CD4-positive, alpha-beta T cell (primary cell): ENCODE results near the gene CIAO2B. TPM values are rescaled to one million over a fixed set of nuclear protein-coding genes. Genes with fewer than 3 reads are reported as not detected.
A peak's percentile ranks its signal among the peaks of the same experiment; 100 is the strongest.

Experiments used
- ATAC-seq: fragments of 200-7000 bp; cut with Tn5 transposase; one replicate; pipeline ENCODE4 v1.10.0; 2022; ENCODE audit warnings: mild to moderate bottlenecking; ENCODE audit not compliant: poor library complexity
- CTCF ChIA-PET: fragments of 350-600 bp; sonication (Branson Sonifier 250); formaldehyde crosslinking; loops from one replicate; lab custom pipeline; 2021; ENCODE audit warnings: antibody characterized with exemption, inconsistent platforms; lab: Charles Lee
- POLR2A ChIA-PET: fragments of 350-600 bp; sonication (Branson Sonifier 250); formaldehyde crosslinking; loops from one replicate; lab custom pipeline; 2021; ENCODE audit warnings: antibody characterized with exemption, inconsistent platforms; lab: Charles Lee
- DNase-seq, 14 experiments: peaks; one replicate each; pipeline ENCODE4 v3.0.0-alpha.2; 2013 to 2020; ENCODE audit warnings: mixed read lengths in 2 of 14
- H3K27ac ChIP-seq, 2 donors: one replicate each; pipeline versions ENCODE4 v1.5.1 to v1.7.0; 2013; ENCODE audit warnings: low read length in 2 of 2, low read depth in 1 of 2, mild to moderate bottlenecking in 1 of 2
- H3K27me3 ChIP-seq, 2 experiments: 1 replicate in 1 of 2; 2 replicates in 1 of 2; pipeline versions ENCODE4 v1.6.1 to v1.7.0; 2013; ENCODE audit warnings: low read length in 2 of 2, control low read depth in 1 of 2, mild to moderate bottlenecking in 1 of 2, moderate library complexity in 1 of 2; ENCODE audit not compliant: insufficient read depth in 2 of 2, control insufficient read depth in 1 of 2
- H3K36me3 ChIP-seq: one replicate; pipeline ENCODE4 v1.6.1; 2013; ENCODE audit warnings: low read length, control low read depth; ENCODE audit not compliant: insufficient read depth
- H3K4me1 ChIP-seq: one replicate; pipeline ENCODE4 v1.6.1; 2013; ENCODE audit warnings: low read length, control low read depth; ENCODE audit not compliant: insufficient read depth
- H3K4me3 ChIP-seq: one replicate; pipeline ENCODE4 v1.5.1; 2013; ENCODE audit warnings: mild to moderate bottlenecking, low read length, moderate library complexity
- H3K9me3 ChIP-seq, 2 experiments: 1 replicate in 1 of 2; 2 replicates in 1 of 2; pipeline versions ENCODE4 v1.6.1 to v1.7.0; 2013; ENCODE audit warnings: low read length in 2 of 2, mild to moderate bottlenecking in 2 of 2, control low read depth in 1 of 2, moderate library complexity in 1 of 2; ENCODE audit not compliant: control insufficient read depth in 1 of 2, insufficient read depth in 1 of 2
- H3K27ac Mint-ChIP-seq: one replicate; pipeline ENCODE4 v1.8.0; 2020; ENCODE audit warnings: mixed read lengths
- H3K27me3 Mint-ChIP-seq: one replicate; pipeline ENCODE4 v1.8.0; 2021; ENCODE audit warnings: mixed read lengths
- H3K36me3 Mint-ChIP-seq: one replicate; pipeline ENCODE4 v1.8.0; 2021; ENCODE audit warnings: low read depth, mixed read lengths
- H3K4me1 Mint-ChIP-seq: one replicate; pipeline ENCODE4 v1.8.0; 2021; ENCODE audit warnings: low read depth, mixed read lengths
- H3K4me3 Mint-ChIP-seq: one replicate; pipeline ENCODE4 v1.8.0; 2020; ENCODE audit warnings: mild to moderate bottlenecking, mixed read lengths
- H3K9me3 Mint-ChIP-seq: one replicate; pipeline ENCODE4 v1.8.0; 2020; ENCODE audit warnings: mixed read lengths
- intact Hi-C, 2 experiments: fragments of 100-400 bp; cut with DNase I in 1 of 2; cut with micrococcal nuclease in 1 of 2; formaldehyde crosslinking; loops; one replicate each; pipeline versions ENCODE4 v1.15.1 to v1.9.0; 2023 to 2025; cut with DNase I, micrococcal nuclease
- polyA plus RNA-seq, 2 donors: library from polyadenylated mRNA; unstranded; fragments of 120-200 nt; gene quantifications; one replicate each; pipeline ENCODE4 v1.2.1, GENCODE V29; 2013
- total RNA-seq, 174 experiments: library from RNA in 2 of 174; stranded (reverse) in 2 of 174; gene quantifications; one replicate each; pipeline ENCODE4 v1.2.3 and lab custom pipeline; 2021 to 2026
- TF ChIP-seq, protein P1 (sequence below): fragments of 200-600 bp; IDR thresholded peaks from one replicate; pipeline ENCODE4 v1.8.0; 2022; ENCODE audit warnings: antibody characterized with exemption, mild to moderate bottlenecking

Gene CIAO2B
- total RNA-seq, result 10 to 100 TPM; 58.6 to 70.4 TPM
- 74.7 TPM for polyA plus RNA-seq (2013, experiment 1 of 2)
- 85.3 TPM for polyA plus RNA-seq (2013, experiment 2 of 2)
- total RNA-seq (lab: John Stamatoyannopoulos, UW), result 18.6 to 102 (median 34.5) reads per million in 172 experiments

DNA sequence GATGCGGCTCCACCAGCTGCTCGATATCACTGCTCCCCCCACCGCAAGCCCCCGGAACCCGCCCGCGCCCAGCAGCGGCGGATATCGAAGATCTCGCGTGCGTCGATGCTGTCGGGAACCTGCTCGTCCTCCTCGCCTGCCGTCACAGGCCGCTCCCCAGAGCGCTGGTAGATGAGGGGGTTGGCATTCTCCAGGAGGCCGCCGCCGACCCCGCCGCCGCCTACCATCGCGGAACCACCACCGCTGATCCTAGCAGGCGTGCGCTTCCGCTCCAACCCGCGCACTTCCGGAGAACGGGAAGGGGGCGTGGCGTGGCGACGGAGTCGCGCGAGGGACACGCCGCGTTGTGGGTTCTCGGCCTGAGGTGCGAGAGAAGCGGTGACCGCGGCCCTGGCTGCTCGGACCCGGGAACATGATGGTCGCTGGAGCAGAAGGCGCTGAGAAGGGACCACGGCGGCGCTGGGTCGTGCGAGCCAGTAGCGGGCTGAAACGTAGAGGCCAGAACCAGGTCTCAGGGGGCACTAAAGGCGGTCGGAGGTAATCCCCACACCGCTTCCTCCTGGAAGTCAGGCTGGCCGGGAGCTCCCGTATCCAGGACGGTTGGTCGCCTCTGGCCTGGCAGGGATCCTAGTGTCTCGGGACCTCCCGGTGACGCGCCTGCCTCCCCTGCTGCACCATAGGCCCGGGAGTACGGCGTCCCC lies at the start of gene CIAO2B:
Gene CIAO2B, minus strand, starts transcription at position 265 of the 701 bp plus-strand sequence. Its CDS starts 38 bp downstream, at position 227.
- peaks cover 48% of the 10 kb centered on the region for H3K4me1 ChIP-seq
- intact Hi-C loops, result loop anchor here in 1 of 2 experiments (5.0 kb wide), 3 partner anchors 52 to 258 kb away; partner anchors contain the start of genes DYNC1LI2, E2F4, EXOC3L1 and PDP2
- CTCF ChIA-PET, result interaction anchor here (1.3 to 1.8 kb wide), 2 partner anchors 39 to 104 kb away, joined by 3 to 4 read pairs; partner anchors contain the start of gene NAE1
- peak within 1 kb of the TSS; percentile 72 to 78 for H3K27ac ChIP-seq
- peak within 1 kb of the TSS; percentile 97 for H3K27ac Mint-ChIP-seq
- H3K9me3 Mint-ChIP-seq, result no peaks in the 10 kb centered on the region
- peak within 1 kb of the TSS; percentile 100 for H3K4me3 ChIP-seq
- H3K27me3 ChIP-seq, result no peaks in the 10 kb centered on the region
- peaks cover 69% of the 10 kb centered on the region for H3K36me3 Mint-ChIP-seq
- DNase-seq, result peak; percentile 79 to 94 (median 86)
- H3K4me1 Mint-ChIP-seq, result peaks cover 62% of the 10 kb centered on the region
- H3K36me3 ChIP-seq, result peaks cover 28% of the 10 kb centered on the region
- H3K27me3 Mint-ChIP-seq, result no peaks in the 10 kb centered on the region
- no peaks in the 10 kb centered on the region for H3K9me3 ChIP-seq
- peak within 1 kb of the TSS; percentile 98 for H3K4me3 Mint-ChIP-seq
- TF ChIP-seq, protein P1, sequence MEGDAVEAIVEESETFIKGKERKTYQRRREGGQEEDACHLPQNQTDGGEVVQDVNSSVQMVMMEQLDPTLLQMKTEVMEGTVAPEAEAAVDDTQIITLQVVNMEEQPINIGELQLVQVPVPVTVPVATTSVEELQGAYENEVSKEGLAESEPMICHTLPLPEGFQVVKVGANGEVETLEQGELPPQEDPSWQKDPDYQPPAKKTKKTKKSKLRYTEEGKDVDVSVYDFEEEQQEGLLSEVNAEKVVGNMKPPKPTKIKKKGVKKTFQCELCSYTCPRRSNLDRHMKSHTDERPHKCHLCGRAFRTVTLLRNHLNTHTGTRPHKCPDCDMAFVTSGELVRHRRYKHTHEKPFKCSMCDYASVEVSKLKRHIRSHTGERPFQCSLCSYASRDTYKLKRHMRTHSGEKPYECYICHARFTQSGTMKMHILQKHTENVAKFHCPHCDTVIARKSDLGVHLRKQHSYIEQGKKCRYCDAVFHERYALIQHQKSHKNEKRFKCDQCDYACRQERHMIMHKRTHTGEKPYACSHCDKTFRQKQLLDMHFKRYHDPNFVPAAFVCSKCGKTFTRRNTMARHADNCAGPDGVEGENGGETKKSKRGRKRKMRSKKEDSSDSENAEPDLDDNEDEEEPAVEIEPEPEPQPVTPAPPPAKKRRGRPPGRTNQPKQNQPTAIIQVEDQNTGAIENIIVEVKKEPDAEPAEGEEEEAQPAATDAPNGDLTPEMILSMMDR, result no peak
- ATAC-seq, result peak; percentile 89
- POLR2A ChIA-PET, result interaction anchor here (0.6 to 2.4 kb wide), 5 partner anchors 10 to 293 kb away, joined by 3 to 8 read pairs (median 4); partner anchors contain the start of genes MATCAP1, NAE1, PDP2 and TMEM208

DNA sequence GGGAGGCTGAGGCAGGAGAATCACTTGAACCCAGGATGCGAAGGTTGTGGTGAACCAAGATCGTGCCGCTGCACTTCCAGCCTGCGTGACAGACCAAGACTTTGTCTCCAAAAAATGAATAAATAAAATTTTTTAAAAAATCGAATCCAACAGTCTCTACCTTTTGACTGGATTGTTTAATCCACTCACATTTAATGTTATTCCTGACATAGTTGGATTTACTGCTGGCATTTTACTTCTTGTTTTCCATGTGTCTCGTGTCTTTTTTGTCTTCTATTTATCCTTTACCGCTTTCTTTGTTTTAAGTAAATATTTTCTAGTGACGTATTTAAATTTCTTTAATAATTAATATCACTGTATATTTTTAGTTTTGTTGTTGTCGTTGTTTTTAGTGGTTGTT lies 48.8 kb upstream of the CIAO2B start:
- H3K36me3 ChIP-seq, result no peaks in the 10 kb centered on the region
- ATAC-seq (no peak), DNase-seq (no peak)
- H3K4me1 ChIP-seq, result peaks cover 34% of the 10 kb centered on the region
- H3K27me3 Mint-ChIP-seq, result no peaks in the 10 kb centered on the region
- POLR2A ChIA-PET, result no interaction called here
- no peak overlapping the region for H3K27ac ChIP-seq
- TF ChIP-seq, protein P1, result no peak
- CTCF ChIA-PET, result interaction anchor here (0.9 kb wide), 1 partner anchor 35 kb away, joined by 3 read pairs; no protein-coding TSS in a partner anchor
- no peaks in the 10 kb centered on the region for H3K9me3 Mint-ChIP-seq
- peaks cover 15% of the 10 kb centered on the region for H3K4me1 Mint-ChIP-seq
- H3K4me3 ChIP-seq, result no peak overlapping the region
- H3K27me3 ChIP-seq, result no peaks in the 10 kb centered on the region
- no peak overlapping the region for H3K4me3 Mint-ChIP-seq
- H3K27ac Mint-ChIP-seq, result no peak overlapping the region
- no peaks in the 10 kb centered on the region for H3K9me3 ChIP-seq
- intact Hi-C loops, result no loop called here
- no peaks in the 10 kb centered on the region for H3K36me3 Mint-ChIP-seq

DNA sequence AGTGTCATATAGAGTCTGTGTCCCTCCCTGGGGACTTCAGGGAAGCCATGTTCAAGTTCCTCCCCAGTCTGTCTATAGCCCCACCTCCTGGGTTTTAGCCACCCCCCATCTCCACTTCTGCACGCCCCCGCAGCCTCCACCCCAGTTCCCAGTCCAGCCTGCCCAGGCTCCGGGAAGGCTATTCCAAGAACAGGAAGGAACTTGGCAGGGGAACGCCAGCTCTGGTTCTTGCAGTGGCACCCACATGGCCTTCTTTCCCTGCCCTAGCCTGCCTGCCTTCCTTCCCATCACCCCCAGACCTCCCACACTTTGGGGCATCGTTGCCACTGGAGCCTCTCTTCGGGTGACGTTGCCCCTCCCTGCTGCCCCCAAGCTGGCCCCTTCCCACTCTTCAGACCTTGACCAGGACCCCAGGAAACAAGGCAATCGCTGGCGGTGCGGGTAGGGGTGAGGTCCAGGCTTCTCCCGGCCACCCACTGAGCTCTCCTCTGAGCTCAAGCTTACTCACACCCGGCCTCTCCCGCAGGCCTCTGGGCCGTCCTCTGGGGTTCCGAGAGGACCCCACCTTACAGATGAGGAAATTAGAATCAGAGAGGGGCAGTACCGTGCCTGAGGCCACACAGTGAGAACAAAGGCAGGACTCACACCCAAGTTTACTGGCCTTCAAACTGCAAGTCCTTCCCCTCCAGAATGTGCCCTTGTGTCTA lies 45.0 kb upstream of the CIAO2B start:
- Mint-ChIP-seq H3K9me3 (no peaks in the 10 kb centered on the region), H3K36me3 (no peaks in the 10 kb centered on the region), H3K27ac (no peak overlapping the region), H3K4me3 (no peak overlapping the region), H3K4me1 (peaks cover 10% of the 10 kb centered on the region), H3K27me3 (peaks cover 3% of the 10 kb centered on the region)
- Histone ChIP-seq H3K4me1 (peaks cover 31% of the 10 kb centered on the region), H3K9me3 (no peaks in the 10 kb centered on the region), H3K4me3 (no peak overlapping the region), H3K27me3 (no peaks in the 10 kb centered on the region), H3K27ac (no peak overlapping the region), H3K36me3 (no peaks in the 10 kb centered on the region)
- ChIA-PET POLR2A (no interaction called here), CTCF (interaction anchor here (1.5 kb wide), 1 partner anchor 176 kb away, joined by 5 read pairs; no protein-coding TSS in a partner anchor)
- TF ChIP-seq, protein P1, result no peak
- DNase-seq (no peak), ATAC-seq (no peak)
- intact Hi-C loops, result loop anchor here (5.0 to 10.0 kb wide), 4 partner anchors 418 to 488 kb away; partner anchors contain the start of gene ZDHHC1 (in 2 of the 2)
